ENCODE data around the gene REEP3.

- TF ChIP-seq CTCF (conservative IDR thresholded peaks at IDR 0.05; ENCODE audit: low read length), result no peak
- no peak for TF ChIP-seq EZH2phosphoT487 (IDR thresholded peaks at IDR 0.05; ENCODE audit: borderline replicate concordance)
Measured at GRCh38 chr10:63600540-63600939, 79.3 kb downstream of the REEP3 start.

Data from Loucy (cell line).